Measurements from ENCODE around the gene OR7A17.
A peak's percentile ranks its signal among the peaks of the same experiment; 100 is the strongest.

Gene OR7A17

GRCh38 chr19:14886032-14886431, at the start of gene OR7A17:
Gene OR7A17 (minus strand): TSS chr19:14886132. CDS start chr19:14881355, 4,777 bp downstream.
- no peak for DNase-seq

GRCh38 chr19:14933506-14933905, 47.6 kb upstream of the OR7A17 start:
- DNase-seq: no peak

- peak; percentile 28 for DNase-seq
Observed at GRCh38 chr19:14916848-14917247, 30.9 kb upstream of the OR7A17 start.

GRCh38 chr19:14915116-14915515, 29.2 kb upstream of the OR7A17 start:
- DNase-seq: no peak

- DNase-seq: no peak
Observed at GRCh38 chr19:14906711-14907110, 20.8 kb upstream of the OR7A17 start.

GRCh38 chr19:14901675-14902260, 15.8 kb upstream of the OR7A17 start:
- DNase-seq: no peak

- no peak for DNase-seq
Observed at GRCh38 chr19:14890643-14891379, 4.9 kb upstream of the OR7A17 start.

GRCh38 chr19:14889994-14890642, 4.2 kb upstream of the OR7A17 start:
- no peak for DNase-seq

- DNase-seq: peak; percentile 43
Observed at GRCh38 chr19:14871619-14872230, 14.2 kb downstream of the OR7A17 start.

GRCh38 chr19:14868497-14868896, 17.4 kb downstream of the OR7A17 start:
- DNase-seq: no peak

GRCh38 chr19:14848822-14849221, 37.1 kb downstream of the OR7A17 start, which contains the start of gene OR7A10:
Gene OR7A10 (minus strand): TSS chr19:14848922. CDS start chr19:14841877, 7,045 bp downstream.
- DNase-seq: no peak

GRCh38 chr19:14843578-14843977, 42.4 kb downstream of the OR7A17 start:
- no peak for DNase-seq

GRCh38 chr19:14843169-14843568, 42.8 kb downstream of the OR7A17 start:
- no peak for DNase-seq

GRCh38 chr19:14840206-14840605, 45.7 kb downstream of the OR7A17 start:
- DNase-seq: no peak

- DNase-seq: no peak
Observed at GRCh38 chr19:14837391-14837790, 48.5 kb downstream of the OR7A17 start.

GRCh38 chr19:14835011-14835410, 50.9 kb downstream of the OR7A17 start, which contains the start of the genes OR7A5 and OR7C1:
Gene OR7A5 (minus strand): TSS chr19:14835185. CDS start chr19:14828241, 6,944 bp downstream.
Gene OR7C1 (minus strand): TSS chr19:14835185. CDS start chr19:14800136, 35,049 bp downstream.
- DNase-seq: no peak

- DNase-seq: no peak
Observed at GRCh38 chr19:14830702-14831101, 55.2 kb downstream of the OR7A17 start.

Measured in MV-4-11 (cell line).